ENCODE measurements around the gene SNAI3.

SNAI3 gene

DNA sequence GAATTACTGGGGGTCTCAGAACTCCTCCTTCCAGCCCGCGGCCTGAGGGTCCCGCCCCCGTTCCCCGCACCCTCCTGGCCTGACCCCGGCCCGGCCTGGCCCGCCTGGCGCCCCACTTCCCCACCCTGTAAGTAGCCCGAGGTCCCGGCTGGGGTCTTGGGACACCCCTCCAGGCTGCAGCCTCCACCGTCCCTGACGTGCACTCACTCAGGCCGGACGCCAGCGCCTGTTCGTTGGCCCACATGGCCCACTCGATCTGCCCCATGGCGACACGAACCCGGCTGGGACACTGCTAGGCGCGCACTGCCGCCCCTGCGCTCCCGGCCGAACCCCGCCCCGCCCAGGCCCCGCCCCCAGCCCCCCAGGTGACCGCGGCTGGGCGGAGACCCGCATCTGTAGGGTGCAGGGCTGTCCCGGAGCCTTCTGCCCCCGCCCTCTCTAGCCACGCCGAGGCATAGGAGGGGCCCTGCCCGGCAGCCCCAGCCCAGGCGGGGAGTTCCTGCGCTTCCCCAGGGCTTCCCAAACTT is 35.5 kb downstream of the SNAI3 start, which contains the start of gene CYBA:
TSS of gene CYBA (minus strand) at position 305 of the 527 bp plus-strand sequence. CDS start at position 265, 40 bp downstream.
- DNase-seq (ENCODE audit: low spot score): peak; percentile 92

DNA sequence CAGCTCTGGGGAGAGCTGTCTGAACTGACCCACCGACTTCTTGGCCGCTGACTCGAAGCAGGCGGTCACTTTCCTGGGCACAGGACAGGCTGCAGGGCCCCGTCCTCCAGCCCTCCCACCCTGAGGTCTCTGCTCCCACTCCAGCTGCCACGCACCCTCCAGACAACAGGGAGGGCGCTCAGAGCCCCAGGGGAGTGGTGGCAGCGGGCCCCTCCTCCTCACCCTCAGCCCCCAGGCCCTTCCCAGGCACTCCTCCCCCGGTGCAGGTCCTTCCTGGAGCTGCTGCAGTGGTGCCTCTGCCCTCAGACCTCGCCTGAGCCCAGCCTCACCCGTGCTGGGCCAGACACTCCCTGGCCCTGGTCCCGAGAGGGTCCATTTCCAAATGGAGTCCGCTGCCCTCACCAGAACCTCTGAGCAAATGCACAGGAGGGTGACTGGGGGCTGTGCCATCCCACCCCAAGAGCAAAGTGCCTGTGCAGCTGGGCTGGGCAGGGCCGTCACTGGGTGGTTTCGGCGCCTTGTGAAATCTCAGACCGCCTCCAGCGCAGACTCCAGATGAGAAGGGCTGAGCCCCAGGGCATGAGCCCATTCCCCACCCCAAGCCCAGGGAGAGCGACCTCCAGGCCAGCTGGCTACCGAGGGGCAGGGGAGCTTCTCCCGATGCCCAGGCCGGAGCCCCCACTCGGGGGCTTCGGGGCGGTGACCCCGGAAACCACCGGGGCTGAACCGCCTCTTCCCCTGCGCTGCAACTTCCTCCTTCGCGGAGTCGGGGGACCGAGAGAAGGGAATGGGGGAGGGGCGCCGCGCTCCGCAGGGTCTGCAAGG is 36.2 kb downstream of the SNAI3 start:
- peak; percentile 76 for DNase-seq (ENCODE audit: low spot score)

DNA sequence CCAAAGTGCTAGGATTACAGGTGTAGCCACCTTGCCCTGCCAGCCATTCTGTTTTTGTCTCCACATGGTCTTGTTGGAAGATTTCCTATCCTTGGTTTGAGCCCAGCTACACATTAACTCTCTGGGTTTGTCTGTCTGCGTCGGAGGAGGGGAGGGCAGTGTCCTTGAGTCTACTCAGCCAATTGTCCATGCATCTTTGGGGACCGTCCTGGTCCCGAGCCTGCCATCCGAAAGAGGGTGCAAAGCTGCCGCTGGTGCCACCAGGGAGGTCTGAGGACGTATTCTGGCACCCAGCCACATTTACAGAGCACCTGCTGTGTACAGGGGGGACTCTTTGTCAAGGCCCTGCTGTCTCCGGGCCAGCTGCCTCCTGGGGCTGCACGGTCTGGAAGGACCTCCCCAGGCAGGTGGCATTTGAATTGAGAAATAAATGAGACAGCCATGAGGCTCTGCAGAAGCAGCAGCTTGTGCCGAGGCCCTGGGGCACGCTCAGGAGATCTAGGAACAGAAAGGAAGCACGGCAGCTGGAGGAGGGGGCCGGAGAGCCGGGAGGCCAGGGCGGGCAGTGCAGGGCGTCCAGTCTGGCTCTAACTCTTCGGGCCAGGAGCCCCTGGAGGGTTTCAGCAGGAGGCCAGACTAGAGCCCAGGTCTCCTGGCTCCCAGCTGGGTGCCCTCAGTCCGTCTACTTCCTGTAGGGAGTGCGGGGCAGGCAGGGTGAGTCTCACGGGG is 36.9 kb downstream of the SNAI3 start:
- no peak for DNase-seq (ENCODE audit: low spot score)

DNA sequence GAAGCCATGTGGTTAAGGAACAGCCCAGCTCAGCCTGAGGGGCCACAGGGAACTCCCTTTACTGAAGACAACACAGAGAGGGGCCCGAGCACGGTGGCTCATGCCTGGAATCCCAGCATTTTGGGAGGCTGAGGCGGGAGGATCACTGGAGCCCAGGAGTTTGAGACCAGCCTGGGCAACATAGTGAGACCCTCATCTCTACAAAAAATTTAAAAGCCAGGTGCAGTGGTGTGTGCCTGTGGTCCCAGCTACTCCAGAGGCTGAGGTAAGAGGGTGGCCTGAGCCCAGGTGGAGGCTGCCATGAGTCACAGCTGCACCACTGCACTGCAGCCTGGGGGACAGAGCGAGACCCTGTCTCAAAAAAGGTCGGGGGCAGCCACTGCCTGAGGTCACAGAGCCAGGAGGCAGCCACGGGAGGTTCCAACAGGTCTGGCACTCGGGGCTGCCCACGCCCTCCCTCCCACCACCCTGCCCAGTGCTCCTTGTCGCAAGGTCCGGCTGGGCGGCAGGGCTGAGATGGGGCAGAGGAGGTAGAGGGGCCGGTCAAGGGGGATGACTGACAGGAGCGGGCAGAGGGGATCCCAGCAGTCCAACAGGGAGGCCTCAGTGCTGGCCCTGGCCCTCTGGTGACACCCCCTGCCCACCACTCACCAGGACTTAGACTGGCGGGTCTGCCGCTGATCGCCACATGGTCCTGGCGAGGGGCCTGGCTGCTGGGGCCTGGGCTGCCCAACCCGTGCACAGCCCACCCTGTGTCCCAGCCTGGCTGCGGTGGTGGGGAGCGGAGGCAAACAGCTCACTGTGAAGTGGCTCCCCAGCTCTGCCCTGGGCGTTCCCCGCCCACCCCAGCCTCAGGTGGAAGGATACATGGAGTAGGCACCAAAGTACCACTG is 38.9 kb downstream of the SNAI3 start:
- no peak for DNase-seq (ENCODE audit: low spot score)

DNA sequence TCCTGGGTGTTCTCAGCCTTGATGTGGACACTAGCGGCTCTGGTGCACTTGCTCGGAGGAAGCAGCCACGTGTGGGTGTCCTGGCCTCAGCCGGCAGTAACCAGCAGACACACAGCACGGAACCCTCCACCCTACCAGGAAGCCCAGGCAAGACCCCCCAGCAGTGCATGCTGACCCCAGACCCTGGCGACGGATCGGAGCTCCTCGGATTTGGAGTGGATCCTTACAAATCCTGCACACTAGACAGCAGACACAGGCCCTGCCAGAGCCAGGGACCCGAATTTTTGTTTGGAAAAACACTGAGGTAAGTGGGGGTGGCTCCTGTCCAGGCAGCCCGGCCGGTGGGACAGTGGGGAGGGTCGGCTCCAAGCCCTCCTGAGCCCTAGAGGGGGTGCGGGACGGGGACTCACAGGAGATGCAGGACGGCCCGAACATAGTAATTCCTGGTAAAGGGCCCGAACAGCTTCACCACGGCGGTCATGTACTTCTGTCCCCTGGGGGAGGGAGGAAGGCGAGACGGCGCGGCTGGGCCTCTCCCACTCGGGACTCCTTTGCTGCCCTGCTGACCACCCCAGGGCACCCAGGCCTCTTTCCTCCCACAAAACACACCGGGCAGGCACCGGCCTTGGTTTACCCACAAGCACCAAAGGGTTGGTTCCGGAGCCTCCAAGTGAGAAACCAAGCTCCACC is 39.8 kb downstream of the SNAI3 start:
- no peak for DNase-seq (ENCODE audit: low spot score)

DNA sequence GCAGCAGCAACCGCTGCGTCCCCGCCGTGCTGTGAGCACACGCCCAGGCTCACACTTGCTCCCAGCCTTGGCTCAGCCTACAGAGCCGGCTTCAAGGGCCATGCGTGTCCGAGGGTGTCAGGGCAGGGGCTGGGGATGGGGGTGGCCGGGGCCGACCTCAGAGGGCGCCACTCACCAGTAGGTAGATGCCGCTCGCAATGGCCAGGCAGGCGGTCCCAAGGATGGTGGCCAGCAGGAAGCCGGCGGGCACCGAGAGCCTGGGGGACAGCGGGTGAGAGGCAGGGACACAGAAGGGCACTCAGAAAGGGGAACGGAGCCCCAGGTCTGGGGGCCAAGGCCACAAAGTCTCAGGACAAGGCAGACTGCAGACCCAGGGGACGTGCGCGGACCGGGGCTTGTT is 40.4 kb downstream of the SNAI3 start:
- no peak for DNase-seq (ENCODE audit: low spot score)

DNA sequence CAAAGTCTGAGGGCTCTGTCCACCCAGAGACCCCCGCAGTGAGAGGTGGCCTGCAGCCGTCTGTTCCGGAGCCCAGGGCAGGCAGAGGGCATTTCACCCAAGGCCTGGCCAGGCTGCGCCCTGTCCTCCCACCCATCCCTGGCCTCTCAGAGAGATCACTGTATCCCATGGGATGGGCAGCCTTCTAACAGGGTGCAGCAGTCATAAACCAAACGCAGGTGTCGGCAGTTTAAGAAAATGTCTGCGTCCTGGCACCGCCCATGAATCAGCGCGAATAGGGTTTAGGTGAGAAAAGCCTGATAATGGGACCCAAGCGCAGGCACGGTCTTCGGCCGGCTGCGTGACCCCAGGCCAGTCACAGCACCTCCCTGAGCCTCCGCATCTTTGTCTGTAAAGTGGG is 40.9 kb downstream of the SNAI3 start:
- no peak for DNase-seq (ENCODE audit: low spot score)

DNA sequence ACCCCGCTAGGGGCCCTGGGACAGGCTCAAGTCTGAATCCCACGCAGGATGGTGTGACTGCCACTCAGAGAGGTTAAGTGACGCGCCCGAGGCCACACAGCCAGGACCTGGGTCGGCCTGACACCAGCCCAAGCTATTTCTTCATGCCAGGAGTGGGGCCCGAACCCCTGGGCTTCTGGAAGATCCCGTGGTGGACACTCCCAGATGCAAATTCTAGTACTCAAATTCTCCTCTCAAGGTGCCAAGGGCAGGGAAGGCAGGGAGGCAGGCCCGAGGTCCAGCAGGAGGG is 42.7 kb downstream of the SNAI3 start:
- no peak for DNase-seq (ENCODE audit: low spot score)

DNA sequence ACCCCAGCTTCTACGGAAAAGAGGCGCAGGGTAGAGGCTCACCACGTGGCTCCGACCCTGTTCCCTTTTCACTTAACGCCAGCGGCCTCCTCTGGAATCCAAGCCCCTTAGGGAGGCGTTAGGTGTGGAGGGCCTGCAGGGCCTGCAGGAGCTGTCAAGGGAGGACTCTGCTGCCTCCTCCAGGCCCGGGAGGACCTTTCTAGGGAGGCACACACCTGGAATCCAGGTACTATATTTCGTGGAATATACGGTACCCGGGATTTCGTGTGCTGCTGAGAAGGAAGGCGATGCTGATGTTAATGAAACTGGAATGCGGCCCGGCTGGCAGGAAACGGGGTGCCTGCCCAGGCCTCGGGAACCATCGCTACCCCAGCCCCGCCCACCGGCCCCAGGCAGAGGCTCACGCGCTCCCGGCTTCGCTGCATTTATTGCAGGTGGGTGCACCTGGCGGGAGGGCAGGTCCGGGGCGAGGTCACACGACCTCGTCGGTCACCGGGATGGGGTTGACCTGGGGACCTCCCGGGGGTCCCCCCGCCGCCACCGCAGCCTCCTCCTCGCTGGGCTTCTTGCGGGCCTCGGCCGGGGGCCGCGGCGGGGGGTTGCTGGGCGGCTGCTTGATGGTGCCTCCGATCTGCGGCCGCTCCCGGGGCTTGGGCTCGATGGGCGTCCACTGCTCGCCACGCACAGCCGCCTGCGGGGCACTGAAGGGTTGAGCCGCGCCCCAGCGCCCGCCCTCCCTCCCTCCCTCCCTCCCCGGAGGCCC is 43.2 kb downstream of the SNAI3 start:
- no peak for DNase-seq (ENCODE audit: low spot score)

DNA sequence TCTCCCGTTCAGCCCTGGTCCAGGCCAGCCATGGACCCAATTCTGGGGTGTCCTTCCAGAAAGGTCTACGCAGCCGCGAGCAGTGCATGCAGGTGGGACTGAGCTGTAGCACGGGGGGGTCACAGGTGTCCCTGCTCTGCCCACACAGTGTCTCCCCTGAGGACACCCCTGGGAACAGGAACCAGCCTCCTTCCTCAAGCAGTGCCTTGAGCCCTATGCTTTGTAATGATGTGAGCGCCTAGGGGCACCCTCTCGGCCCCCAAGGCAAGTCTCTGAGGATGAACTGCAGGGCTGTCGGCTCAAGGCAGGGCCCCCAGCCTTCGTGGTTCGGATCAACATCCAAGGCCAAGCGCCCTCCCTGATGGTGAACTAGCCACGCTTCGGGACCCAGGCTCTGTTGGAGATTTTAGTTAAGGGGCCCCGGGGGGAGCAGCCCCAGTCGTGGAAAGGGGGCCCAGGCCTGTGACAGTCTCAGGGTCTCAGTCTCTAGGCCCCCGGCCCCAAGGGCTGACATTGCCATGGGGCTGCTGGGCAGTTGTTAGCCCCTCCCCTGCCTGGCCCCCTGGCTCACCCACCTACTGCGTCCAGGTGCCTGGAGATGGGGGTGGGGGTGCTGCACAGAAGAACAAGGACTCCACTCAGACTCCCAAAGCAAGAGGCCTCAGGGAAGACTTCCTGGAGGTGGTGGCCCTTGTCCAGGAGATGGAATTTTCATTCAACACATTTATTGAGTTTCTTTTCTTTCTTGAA is 45.6 kb downstream of the SNAI3 start:
- no peak for DNase-seq (ENCODE audit: low spot score)

DNA sequence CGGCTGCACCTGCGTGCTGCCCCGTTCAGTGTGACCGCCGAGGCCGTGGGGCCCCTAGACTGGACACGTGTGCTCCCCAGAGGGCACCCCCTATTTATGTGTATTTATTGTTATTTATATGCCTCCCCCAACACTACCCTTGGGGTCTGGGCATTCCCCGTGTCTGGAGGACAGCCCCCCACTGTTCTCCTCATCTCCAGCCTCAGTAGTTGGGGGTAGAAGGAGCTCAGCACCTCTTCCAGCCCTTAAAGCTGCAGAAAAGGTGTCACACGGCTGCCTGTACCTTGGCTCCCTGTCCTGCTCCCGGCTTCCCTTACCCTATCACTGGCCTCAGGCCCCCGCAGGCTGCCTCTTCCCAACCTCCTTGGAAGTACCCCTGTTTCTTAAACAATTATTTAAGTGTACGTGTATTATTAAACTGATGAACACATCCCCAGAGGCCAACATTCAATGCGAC is 46.2 kb downstream of the SNAI3 start:
- no peak for DNase-seq (ENCODE audit: low spot score)

DNA sequence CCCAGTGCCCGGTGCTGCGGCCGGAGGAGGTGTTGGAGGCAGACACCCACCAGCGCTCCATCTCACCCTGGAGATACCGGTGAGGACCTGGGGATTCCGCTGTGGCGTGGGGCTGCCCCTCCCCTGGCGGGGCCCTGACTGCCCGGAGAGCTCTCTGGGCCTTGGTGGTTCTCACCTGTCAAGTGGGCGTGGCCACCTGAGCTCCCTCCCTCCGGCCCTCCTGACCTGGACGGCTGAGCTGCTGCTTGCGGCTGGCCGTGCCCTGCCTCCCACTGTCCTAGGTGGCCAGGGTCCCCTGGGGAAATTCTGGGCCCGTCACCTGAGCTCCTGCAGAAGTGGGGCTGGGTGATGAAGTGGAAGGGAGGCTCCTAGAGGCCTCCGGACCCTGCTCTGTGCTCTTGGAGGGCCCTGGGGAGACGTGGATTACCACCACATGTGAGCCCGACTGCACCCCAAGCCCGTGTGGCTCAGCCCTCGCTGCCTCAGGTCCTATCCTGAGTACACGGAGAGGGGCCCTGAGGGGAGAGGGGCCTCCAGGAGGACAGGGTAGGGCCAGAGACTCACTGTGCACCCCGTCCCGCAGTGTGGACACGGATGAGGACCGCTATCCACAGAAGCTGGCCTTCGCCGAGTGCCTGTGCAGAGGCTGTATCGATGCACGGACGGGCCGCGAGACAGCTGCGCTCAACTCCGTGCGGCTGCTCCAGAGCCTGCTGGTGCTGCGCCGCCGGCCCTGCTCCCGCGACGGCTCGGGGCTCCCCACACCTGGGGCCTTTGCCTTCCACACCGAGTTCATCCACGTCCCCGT is 46.9 kb downstream of the SNAI3 start:
- DNase-seq (ENCODE audit: low spot score): peak; percentile 72

DNA sequence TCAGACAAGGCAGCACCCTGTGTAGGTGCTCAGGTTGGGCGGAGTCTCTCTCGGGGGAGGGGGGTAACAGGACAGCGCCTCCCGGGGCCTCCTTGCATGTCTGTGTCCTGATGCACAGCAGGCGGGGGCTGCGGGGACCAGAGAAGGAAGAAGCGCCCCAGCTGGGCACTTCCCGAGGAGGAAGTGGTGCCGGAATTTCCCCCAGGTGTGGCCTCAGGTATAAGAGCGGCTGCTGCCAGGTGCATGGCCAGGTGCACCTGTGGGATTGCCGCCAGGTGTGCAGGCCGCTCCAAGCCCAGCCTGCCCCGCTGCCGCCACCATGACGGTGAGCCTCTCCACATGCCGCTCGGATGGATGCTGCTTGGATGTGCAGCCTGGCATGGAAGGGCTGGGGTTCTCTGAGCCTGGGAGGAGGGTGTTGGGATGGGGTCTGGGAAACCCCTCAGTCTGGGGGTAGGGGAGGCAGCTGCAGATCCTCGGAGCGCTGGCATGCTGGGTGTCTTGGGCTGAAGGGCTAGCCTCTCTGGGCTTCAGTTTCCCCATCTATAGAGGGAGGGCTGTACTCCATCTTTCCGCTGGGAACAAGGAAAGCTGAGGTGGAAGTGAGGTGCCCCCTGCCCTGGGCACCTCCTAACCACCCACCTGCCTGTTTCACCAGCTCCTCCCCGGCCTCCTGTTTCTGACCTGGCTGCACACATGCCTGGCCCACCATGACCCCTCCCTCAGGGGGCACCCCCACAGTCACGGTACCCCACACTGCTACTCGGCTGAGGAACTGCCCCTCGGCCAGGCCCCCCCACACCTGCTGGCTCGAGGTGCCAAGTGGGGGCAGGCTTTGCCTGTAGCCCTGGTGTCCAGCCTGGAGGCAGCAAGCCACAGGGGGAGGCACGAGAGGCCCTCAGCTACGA is 47.7 kb downstream of the SNAI3 start, which contains the start of gene IL17C:
TSS of gene IL17C (plus strand) at position 250 of the 908 bp plus-strand sequence. CDS start at position 320, 70 bp downstream.
- DNase-seq (ENCODE audit: low spot score): no peak

DNA sequence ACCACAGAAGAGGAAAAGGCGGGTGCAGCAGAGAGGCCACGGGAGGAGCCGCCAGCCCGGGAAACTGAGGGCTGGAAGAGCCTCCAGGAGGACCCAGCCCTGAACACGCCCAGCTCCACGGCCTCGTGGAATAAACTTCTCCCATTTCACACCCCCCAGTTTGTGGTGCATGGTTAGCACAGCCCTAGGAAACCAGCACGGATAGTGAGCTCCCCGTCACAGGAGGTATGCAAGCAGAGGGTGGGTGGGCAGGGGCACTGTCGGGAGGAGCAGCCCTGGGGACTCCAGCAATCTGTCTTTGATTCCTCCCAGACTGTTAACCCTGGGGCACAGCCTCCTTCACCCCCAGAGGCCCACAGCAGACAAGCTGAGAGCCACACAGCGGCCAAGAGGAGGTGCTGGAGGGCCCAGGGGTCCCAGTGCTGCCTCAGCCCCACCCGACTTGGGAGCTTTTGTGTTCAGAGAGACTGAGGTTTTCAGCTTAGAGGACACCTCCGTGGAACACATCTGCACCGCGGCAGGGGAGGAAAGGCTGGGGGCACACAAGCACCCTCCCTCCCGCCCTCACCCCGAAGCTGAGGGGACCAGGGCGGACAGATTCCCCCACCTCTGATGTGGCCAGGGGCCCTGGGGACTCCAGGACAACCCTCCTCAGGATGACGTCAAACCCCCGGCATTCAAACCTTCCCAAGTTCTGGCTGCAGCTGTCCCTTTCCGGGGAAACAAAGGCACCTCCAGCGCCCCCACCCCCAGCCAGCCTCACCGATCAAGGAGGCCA is 49.6 kb downstream of the SNAI3 start:
- DNase-seq (ENCODE audit: low spot score): no peak

DNA sequence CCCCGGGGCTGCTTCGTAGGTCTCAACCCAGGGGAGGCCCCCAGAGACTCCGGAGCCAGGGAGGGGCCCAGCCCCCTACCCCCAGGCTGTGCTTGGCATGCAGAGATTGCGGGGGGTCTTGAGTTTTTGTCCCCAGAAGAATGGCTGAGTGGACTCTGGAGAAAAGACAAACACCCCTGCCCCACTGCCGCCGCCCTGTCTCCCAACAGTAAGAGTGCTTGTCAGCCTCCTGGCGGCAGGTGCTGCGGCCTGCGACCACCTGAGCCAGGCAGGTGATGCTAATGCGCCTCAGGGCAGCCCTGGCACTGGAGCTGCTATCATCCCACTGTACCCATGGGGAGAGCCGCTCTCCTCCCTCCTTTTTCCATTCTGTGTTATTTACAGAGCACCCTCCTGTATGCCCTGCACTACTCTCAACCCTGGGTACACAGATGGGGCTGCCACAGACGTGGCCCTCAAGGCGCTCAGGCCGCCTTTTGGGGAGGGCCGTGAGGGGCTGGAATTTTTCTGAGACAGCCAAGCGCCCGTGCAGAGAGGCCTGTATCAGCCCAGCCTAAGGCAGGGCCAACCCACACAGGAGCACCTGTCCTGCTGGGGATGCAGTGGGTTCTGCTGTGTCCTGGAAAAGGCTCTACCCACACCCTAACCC is 50.5 kb downstream of the SNAI3 start:
- no peak for DNase-seq (ENCODE audit: low spot score)

DNA sequence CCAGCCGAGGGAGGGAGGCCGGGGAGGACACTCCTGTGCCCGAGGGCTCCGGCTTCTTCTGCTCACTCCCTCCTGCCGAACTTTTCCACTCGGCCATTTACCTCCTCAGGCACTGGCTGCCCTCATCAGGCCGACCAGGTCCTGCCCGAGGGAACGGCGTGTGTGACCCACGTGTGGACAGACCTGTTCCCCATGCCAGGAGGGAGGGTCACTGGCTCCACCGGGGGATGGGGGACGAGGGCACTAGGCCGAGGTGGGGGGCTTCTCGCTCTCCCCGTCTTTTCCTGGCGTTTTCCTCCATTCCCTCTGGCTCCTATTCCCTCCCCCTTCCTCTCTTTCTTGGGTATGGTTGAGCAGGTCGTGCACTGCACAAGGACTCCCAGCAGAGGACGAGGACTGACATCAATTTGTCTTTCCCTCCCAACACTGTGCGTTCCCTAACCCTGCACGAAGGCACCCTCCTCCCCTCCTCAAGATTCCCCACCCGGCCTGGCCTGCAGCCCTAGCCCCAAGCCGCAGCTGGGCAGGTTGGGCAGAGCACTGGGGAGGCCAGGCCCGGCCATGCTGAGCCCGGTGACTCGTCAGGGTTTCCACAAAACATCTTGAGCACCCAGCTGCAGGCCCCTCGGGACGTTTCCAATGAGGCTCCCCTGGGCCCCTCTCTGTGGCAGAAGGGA is 51.2 kb downstream of the SNAI3 start:
- DNase-seq (ENCODE audit: low spot score): peak; percentile 28
